ENCODE data around the gene TANGO2. TPM values are rescaled to one million over a fixed set of nuclear protein-coding genes. Genes with fewer than 3 reads are reported as not detected.
A peak's percentile ranks its signal among the peaks of the same experiment; 100 is the strongest.

Gene TANGO2
- total RNA-seq, 1 donor from 2014 or later, result 17.4 TPM

GRCh38 chr22:20012741-20013331, 8.1 kb upstream of the TANGO2 start:
- Mint-ChIP-seq H3K4me1 (ENCODE audit: unreplicated experiment) (no peaks in the 10 kb centered on the region), H3K36me3 (no peaks in the 10 kb centered on the region), H3K27ac (no peak overlapping the region), H3K4me3 (no peak overlapping the region), H3K9me3 (no peaks in the 10 kb centered on the region), H3K27me3 (peaks cover 25% of the 10 kb centered on the region)
- TF ChIP-seq CTCF (conservative IDR thresholded peaks at IDR 0.05), result no peak
- no peak for DNase-seq (ENCODE audit: extremely low spot score, unreplicated experiment)

GRCh38 chr22:20013382-20013871, 7.5 kb upstream of the TANGO2 start:
- no peaks in the 10 kb centered on the region for H3K4me1 Mint-ChIP-seq (ENCODE audit: unreplicated experiment)
- no peak for DNase-seq (ENCODE audit: extremely low spot score, unreplicated experiment)
- H3K27ac Mint-ChIP-seq, result no peak overlapping the region
- no peak overlapping the region for H3K4me3 Mint-ChIP-seq
- H3K27me3 Mint-ChIP-seq, result peaks cover 31% of the 10 kb centered on the region
- no peaks in the 10 kb centered on the region for H3K9me3 Mint-ChIP-seq
- H3K36me3 Mint-ChIP-seq, result no peaks in the 10 kb centered on the region
- peak; percentile 92 for TF ChIP-seq CTCF (conservative IDR thresholded peaks at IDR 0.05)

- Mint-ChIP-seq H3K36me3 (no peaks in the 10 kb centered on the region), H3K27ac (no peak overlapping the region), H3K4me3 (peak overlapping the region; percentile 80), H3K4me1 (ENCODE audit: unreplicated experiment) (no peaks in the 10 kb centered on the region), H3K27me3 (peaks cover 43% of the 10 kb centered on the region), H3K9me3 (no peaks in the 10 kb centered on the region)
- TF ChIP-seq CTCF (conservative IDR thresholded peaks at IDR 0.05), result no peak
- no peak for DNase-seq (ENCODE audit: extremely low spot score, unreplicated experiment)
Observed at GRCh38 chr22:20014526-20015186, 6.3 kb upstream of the TANGO2 start.

- Mint-ChIP-seq H3K27ac (no peak overlapping the region), H3K4me1 (ENCODE audit: unreplicated experiment) (no peaks in the 10 kb centered on the region), H3K4me3 (peak overlapping the region; percentile 80), H3K27me3 (peaks cover 48% of the 10 kb centered on the region), H3K9me3 (no peaks in the 10 kb centered on the region), H3K36me3 (no peaks in the 10 kb centered on the region)
- TF ChIP-seq CTCF (conservative IDR thresholded peaks at IDR 0.05), result no peak
- DNase-seq (ENCODE audit: extremely low spot score, unreplicated experiment), result no peak
Observed at GRCh38 chr22:20015187-20015625, 5.7 kb upstream of the TANGO2 start.

- TF ChIP-seq CTCF (conservative IDR thresholded peaks at IDR 0.05), result no peak
- no peak overlapping the region for H3K4me3 Mint-ChIP-seq
- no peaks in the 10 kb centered on the region for H3K9me3 Mint-ChIP-seq
- peaks cover 48% of the 10 kb centered on the region for H3K27me3 Mint-ChIP-seq
- H3K27ac Mint-ChIP-seq, result no peak overlapping the region
- no peak for DNase-seq (ENCODE audit: extremely low spot score, unreplicated experiment)
- no peaks in the 10 kb centered on the region for H3K36me3 Mint-ChIP-seq
- H3K4me1 Mint-ChIP-seq (ENCODE audit: unreplicated experiment), result no peaks in the 10 kb centered on the region
Observed at GRCh38 chr22:20015971-20016733, 4.8 kb upstream of the TANGO2 start.
